ENCODE results near the gene ABCC1. TPM values are rescaled to one million over a fixed set of nuclear protein-coding genes. Genes with fewer than 3 reads are reported as not detected.

ABCC1 gene
- total RNA-seq, 1 experiment from 2014 or later: 56.4 TPM

- H4K8ac ChIP-seq (replicated peaks; ENCODE audit: insufficient read length, low read depth, low read length): no peak overlapping the region
- no peaks in the 10 kb centered on the region for H3K36me3 Mint-ChIP-seq (ENCODE audit: insufficient read depth in 1 of 3, low read depth in 3 of 3)
- H2BK120ac ChIP-seq (ENCODE audit: low read depth, low read length, poor library complexity, severe bottlenecking): no peak overlapping the region
- no peak overlapping the region for H3K4ac ChIP-seq (ENCODE audit: low read depth, low read length)
- H3K27me3 Mint-ChIP-seq (ENCODE audit: low read depth): no peaks in the 10 kb centered on the region; the same call in 1 of the 2 replicates
- no peak overlapping the region for H2BK20ac ChIP-seq (ENCODE audit: low read depth, low read length, poor library complexity, severe bottlenecking)
- H3K4me1 Mint-ChIP-seq: peaks cover 4 to 9% of the 10 kb centered on the region in 2 experiments; a peak in 3 of 4 replicates
- H2BK15ac ChIP-seq (ENCODE audit: low read depth, low read length): no peak overlapping the region
- no peak overlapping the region for H3T11ph ChIP-seq (ENCODE audit: low read length)
- no peak overlapping the region for H2BK5ac ChIP-seq (ENCODE audit: insufficient read length, low read length)
- peak overlapping the region in 1 of 3 experiments; percentile 30; a peak in 3 of 7 replicates for H3K27ac Mint-ChIP-seq
- H3K18ac ChIP-seq (ENCODE audit: insufficient read length, low read depth, low read length): no peak overlapping the region
- no peak overlapping the region for H4K5ac ChIP-seq (ENCODE audit: insufficient read length, low read depth, low read length)
- H3K4me2 ChIP-seq (ENCODE audit: insufficient read depth, insufficient read length, low read length): no peak overlapping the region
- H3K79me2 ChIP-seq (ENCODE audit: insufficient read depth, low read length): no peaks in the 10 kb centered on the region
- DNase-seq: peak; percentile 95
- no peak overlapping the region for H4K91ac ChIP-seq (ENCODE audit: insufficient read length, low read depth, low read length)
- no peak overlapping the region for H2AK5ac ChIP-seq (ENCODE audit: insufficient read length, low read length)
- H4K20me1 ChIP-seq (ENCODE audit: control insufficient read depth, insufficient read depth, insufficient read length): no peaks in the 10 kb centered on the region
- no peaks in the 10 kb centered on the region for H3K79me1 ChIP-seq (ENCODE audit: insufficient read depth, low read depth, low read length, poor library complexity, severe bottlenecking)
- no peak overlapping the region for H3K9ac ChIP-seq (ENCODE audit: extremely low read depth, insufficient read length, low read length)
- peak overlapping the region; percentile 57 for H2AFZ ChIP-seq (ENCODE audit: low read length)
- H3K23me2 ChIP-seq (ENCODE audit: insufficient read length, low read depth, low read length, poor library complexity, severe bottlenecking): no peaks in the 10 kb centered on the region
- no peaks in the 10 kb centered on the region for H3K4me1 ChIP-seq (ENCODE audit: insufficient read depth, low read length)
- no peak overlapping the region for H3K14ac ChIP-seq (ENCODE audit: insufficient read depth, low read length)
- no peak overlapping the region; a peak in 1 of 5 replicates for H3K4me3 Mint-ChIP-seq
- no peak overlapping the region for H3K23ac ChIP-seq (ENCODE audit: insufficient read length, low read depth, low read length)
- H2BK12ac ChIP-seq (ENCODE audit: insufficient read length, low read depth, low read length): no peak overlapping the region
- H3K9me3 ChIP-seq (ENCODE audit: control insufficient read depth, low read depth, low read length): no peaks in the 10 kb centered on the region
- H3K27ac ChIP-seq (ENCODE audit: insufficient read length, low read depth, low read length): no peak overlapping the region
- TF ChIP-seq CTCF (conservative IDR thresholded peaks at IDR 0.05): no peak
- WGBS (ENCODE audit: extremely low coverage, insufficient read length, low lambda C conversion rate): no CpG with 5 or more reads among the region's 7 CpGs
- no peaks in the 10 kb centered on the region; a peak in 1 of 5 replicates for H3K9me3 Mint-ChIP-seq
- no peaks in the 10 kb centered on the region for H3K27me3 ChIP-seq (ENCODE audit: insufficient read depth, low read length)
- no peak overlapping the region for H3K56ac ChIP-seq (ENCODE audit: insufficient read length, low read depth, low read length)
These were observed 41.4 kb upstream of the ABCC1 start for GRCh38 chr16:15907863-15908478.
